ENCODE measurements around the gene PPP1R2B.
"Not testable (repeated sequence)": the region's sequence is repeated elsewhere in the genome, so short reads cannot be mapped to it uniquely, and the experiment has no call there.

PPP1R2B gene

DNA sequence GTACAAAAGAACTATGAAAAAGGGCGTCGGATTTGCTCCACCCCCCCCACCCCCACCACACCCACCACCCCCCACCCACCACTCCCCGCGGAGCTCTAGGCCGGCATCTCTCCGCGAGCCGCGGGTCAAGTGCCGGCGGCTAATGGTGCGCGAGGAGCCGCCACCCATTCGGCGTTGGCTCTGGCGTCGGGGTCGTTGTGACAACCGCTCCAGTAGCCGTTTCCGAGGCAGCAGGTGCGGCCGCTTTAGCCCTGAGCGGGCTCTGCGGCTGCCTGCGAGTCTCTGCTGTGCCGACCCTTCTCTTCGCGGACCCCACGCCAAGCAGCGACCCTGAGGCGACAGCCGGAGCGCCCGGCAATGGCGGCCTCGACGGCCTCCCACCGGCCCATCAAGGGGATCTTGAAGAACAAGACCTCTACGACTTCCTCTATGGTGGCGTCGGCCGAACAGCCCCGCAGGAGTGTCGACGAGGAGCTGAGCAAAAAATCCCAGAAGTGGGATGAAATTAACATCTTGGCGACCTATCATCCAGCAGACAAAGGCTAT, at the start of gene PPP1R2B:
Gene PPP1R2B, plus strand, starts transcription at position 90 of the 546 bp plus-strand sequence. Its CDS starts 268 bp downstream, at position 358.
- DNase-seq: no peak

DNA sequence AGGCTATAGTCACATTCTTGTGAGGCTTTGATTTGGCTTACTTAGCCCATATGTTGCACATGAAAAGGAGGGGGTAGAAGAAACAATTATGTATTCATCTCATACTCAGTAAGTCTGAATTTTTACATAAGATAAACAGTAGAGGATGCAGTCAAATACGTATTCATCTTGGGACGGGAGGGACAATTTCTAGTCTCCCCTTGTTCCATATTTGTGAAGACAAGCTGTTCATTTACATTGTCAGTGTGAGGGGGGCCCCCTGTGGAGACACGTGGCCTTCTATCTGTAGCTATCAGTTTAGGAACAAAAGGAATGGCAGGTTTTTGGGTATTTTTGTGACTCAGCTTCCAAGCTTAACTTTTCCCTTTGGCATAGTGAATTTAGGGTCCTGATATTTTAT, 49.2 kb upstream of the PPP1R2B start:
- no peak for DNase-seq

DNA sequence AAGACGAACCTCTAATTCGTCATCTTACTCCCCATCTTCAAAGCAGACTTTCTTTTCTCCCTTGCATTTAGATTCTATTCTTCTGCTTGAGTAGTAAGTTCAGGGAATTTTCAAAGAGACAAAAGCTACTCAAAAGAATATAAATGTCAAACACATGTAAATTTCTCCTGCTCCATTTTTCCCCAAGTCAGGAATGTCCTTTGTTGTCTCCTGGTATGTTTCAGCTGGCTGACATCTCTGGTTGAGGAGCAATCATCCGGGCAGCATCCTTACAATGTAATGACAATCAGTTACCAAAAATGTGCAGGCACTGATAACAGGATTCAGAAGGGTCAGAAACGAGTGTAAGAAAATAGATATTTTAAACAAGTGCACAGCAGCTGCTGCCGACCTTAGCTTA, 47.6 kb upstream of the PPP1R2B start:
- DNase-seq: no peak

DNA sequence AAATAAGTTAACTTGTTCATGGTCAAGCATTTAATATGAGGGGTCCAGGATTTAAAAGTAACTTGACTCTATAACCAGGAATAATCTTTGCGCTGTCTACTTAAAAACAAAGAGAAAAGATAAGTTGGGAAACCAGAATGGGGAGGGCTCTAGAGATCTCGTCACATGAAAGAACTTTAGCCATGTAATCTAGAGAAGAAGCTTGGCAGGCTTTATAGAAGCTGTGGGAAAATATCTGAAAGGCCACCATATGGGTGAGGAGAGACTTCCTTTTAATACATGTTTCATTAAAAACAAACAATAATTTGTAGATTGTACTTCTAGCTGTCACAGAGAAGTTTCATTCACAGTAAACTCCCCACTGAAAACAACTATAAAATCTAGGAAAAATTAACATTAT, 46.7 kb upstream of the PPP1R2B start:
- no peak for DNase-seq

DNA sequence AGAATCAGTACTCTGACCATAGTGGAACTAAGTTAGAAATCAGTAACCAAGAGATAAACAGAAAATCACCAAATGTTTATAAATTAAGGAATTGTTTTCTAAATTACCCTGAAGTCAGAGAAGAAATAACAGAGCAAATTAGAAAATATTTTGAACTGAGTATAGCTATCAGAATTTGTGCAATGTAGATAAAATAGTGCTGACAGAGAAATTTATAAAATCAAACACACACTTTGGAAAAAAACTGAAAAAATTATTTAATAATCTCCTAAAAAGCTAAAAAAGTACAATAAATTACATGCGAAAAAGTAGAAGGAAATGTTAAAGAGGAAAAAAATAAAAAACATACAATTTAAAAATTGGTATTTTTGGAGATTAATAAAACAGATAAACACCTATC, 37.1 kb upstream of the PPP1R2B start:
- DNase-seq: no peak

DNA sequence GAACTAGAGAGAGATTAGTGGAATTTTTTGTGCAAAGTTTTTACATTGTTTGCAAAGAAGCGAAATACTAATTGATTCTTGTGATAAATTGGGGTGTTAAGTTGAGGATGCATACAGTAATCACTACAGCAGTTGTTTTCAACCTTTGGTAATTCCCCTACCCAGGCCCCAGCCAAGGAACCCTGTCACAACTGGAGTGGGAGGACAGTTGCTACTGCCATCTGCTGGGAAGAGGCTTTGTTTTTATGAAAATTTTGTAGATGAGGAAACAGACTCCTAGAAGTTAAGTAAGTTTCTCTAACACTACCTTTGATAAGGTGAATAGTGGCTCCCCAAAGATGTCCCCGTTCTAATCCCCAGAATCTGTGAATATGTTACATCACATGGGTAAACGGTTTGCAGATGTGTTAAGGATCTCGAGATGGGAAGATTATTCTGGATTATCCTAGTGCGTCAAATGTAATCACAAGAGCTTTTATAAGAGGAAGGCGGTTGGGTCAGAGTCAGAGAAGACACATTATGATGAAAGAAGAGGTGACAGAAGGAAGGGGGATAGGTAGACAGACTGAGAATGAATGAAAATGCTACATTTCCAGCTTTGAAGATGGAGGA, 34.0 kb upstream of the PPP1R2B start:
- no peak for DNase-seq

DNA sequence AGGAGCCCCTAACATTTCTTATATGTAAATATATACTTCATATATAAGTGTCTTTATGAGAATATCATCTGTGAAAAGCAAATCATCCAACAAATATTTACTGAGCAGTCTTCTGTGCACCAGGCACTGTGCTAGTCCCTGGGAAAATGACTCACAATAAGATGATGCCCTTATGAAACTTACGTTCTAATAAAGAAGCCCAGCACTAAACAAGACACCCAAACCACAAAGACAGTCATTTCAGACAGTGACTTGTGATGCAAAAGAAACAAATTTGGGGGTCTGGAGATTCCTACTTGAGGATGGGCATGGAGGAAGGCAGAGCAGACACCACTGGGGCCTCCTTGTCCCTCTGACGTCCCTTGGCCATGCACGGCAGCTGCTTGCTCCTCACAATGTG, 30.6 kb upstream of the PPP1R2B start:
- no peak for DNase-seq

DNA sequence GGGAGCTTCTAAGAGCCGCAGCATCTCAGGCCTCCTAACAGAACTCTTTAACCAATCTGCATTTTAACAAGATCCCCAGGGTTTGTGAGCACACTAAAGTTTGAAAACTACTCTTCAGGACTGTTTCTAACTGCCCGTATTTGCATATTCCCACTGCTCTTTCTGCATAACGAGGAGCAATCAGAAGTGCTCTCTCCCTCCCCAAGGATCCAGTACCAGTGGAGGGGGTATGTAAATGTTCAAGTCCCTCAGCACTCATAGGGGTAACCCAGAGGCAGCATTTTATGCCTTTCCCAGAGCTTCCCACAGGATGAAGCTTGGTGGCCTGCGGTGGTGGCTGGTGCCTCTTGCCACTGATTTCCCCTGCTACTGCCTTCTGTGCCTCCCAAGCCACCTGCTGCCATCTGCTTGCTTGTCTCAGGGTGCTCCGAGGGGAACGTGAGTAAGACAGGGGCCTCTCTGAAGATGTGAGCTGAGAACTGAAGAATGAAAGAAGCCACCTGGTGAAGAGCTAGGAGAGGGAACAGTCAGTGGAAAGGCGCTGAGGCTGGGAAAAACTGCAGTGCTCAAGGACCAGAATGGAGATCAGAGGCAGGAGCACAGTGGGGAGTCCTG, 30.0 kb upstream of the PPP1R2B start:
- no peak for DNase-seq

DNA sequence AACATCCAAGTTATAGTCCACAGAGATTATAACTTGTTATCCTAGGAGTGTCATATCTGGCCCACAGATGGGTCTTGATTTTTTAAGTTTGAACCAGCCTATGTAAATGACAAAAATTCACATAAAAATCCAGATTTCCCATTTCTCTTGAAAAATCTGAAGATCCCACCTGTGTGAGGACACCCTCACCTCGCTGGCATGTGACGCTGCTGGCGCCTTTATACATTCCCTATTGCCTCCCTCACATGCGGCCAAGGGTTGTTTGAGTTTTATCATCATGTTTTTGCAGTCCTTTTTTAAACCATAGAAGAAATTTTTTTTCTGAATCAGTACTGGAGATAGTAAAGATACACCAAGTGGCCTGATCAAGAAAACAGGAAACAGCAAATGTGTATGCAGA, 25.9 kb upstream of the PPP1R2B start:
- no peak for DNase-seq

DNA sequence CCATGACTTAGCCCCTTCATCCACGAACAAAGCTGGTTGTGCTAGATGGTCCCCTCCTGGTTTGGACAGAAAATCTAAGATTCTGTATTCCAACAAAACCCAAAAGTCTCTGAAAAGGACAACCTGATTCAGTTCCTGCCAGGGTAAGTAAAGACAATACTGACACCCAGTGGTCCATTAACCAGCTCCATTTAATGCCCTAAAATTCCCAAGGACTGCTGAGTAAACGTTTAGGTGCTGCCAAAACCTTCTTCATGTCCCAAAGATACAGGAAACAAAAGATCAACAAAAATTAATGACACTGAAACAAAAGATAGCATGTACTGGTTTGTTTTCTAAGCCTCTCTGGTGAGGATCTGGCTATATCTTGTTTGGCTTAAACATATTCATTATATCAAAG, 25.3 kb upstream of the PPP1R2B start:
- peak; percentile 16 for DNase-seq

DNA sequence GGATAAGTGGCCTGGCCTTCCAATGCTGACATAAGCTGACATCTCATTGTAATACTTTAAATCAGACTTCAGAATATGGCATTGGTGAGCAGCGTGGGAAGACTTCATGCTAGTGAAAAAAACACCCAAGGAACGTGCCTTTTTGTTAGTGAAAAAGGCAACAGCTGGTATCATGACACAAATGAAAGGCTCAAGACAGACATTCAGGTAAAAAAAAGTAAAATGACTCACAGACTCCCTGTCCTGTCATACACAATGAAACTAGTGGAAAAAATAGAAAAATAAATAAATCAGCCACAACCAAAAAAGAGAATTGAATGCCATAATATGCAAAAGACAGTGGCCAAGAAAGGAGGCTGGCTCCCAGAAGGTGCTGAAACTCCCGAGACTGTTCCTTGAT, 24.4 kb upstream of the PPP1R2B start:
- DNase-seq: no peak

DNA sequence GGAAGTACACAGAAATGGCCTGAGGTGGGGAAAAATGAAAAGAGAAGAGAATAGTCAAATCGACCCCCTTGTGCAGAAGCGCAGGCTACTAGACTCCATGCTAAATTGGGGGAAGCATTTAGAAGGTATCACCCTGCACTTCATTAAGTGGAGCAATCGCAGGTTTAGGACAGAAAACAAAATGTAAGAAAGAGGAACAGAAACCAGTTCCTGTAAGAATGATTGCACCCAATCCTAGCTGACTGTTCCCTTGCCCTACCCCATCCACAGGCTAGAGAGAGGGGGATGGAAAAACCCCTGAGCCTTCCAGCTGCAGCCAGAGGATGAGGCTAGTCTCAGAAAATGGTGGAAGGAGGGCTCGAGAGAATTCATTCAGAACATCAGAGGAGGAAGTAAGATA, 23.9 kb upstream of the PPP1R2B start:
- DNase-seq: no peak

DNA sequence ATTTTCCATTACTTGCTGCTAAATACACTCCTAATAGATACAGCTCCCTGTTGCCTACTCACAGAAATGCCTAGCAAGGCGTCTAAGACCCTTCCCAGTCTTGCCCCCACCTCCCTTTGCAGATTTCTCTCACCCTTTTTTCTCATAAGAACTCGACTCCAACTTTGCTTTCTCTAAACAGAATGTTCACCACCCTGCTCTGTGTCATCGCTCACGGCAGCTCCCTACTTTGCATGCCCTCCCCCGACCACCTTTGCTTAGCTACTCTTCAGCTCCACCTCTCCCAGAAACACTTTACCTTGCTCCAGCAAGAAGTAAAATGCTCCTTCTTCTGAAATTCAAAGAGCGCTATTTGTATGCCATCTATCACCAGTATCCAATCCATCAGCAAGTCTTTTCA, 15.2 kb upstream of the PPP1R2B start:
- no peak for DNase-seq

DNA sequence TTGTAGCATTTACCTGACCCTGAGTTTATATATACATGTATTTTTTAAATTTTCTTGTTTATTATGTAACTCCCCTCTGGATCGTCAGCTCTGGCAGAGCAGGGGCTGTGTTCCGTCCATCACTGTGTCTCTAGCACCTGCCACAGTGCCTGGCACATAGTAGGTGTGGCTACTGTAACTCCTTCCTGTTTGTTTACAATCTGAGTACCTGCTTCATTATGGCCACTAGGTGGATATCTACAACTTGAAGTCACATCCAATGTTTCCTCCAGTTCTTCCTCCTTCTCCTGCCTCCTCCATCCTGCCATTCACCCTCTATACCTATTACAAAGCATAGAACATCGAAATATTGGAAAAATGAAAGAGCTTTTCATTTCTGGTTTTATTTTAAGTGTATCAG, 14.2 kb upstream of the PPP1R2B start:
- DNase-seq: no peak

DNA sequence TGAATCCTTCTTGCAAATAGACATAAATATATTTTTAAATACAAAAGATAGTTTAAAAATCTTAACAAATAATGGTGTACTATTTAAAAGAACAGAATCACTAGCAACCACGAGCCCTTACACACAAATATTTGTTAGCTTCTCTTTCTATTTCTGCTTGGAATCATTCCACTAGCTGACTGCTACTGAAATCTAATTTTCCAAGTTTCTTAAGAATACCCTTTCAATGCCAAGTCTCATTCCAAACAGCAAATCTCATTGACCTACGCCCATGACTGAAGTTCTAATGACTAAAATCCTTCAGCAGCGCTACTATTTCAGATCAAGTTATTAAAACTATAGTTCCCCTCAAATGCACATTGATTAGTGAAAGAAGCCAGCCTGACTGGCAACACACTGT, 13.2 kb upstream of the PPP1R2B start:
- DNase-seq: no peak

DNA sequence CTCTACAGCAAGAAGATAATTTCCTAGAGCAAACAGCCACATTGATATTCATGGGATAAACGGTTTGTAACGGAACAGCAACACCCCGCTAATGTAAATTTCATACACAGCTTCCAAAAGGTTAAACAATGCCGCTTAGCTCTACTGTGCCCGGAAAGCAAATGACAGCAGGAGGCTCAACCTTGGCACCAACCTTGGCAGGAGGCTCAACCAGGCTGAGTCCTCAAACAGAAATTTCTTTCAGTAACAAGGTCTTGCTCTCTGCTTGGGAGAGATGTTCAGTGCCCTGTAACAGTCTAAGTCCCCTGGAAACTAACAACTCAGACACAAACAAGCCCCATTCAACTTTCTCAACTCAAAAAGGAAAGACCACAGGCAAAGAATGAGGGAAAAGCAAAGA, 11.1 kb upstream of the PPP1R2B start:
- no peak for DNase-seq

DNA sequence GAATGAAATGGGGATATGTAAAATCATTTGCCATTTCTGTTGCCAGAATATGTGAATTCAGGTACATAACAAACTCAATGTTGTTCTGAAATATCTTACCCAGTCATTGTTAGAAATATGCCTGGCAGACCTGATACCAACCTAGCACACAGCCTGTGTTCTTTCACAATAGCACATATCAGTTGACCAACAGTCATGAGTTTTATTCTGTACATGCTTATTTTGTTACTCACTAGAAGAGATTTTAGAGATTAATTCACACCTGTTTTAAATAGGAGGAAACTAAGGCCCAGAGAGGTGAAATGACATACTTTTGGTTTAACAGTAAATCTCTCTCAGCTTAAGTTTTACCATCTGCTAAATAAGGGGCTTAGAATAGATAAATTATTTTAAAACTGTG, 8.4 kb upstream of the PPP1R2B start:
- DNase-seq: no peak

DNA sequence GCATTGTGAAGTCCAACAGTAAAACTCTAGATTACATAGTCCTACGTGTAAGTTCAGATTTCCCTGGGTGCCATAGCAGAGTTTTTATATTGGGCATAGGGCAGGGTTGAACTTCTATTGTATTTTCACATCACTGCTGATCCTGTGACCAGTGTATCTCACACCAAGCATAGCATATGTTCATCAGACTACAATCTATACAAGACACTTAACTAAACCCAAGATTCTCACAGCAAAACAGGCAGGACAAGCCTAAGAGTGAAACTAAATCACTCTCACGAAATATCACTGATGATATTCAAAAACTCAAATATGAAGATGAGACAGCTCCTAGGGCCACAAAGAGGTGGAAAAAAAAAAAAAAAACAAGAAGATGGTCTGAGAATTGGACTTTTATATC, 3.2 kb upstream of the PPP1R2B start:
- DNase-seq: no peak

DNA sequence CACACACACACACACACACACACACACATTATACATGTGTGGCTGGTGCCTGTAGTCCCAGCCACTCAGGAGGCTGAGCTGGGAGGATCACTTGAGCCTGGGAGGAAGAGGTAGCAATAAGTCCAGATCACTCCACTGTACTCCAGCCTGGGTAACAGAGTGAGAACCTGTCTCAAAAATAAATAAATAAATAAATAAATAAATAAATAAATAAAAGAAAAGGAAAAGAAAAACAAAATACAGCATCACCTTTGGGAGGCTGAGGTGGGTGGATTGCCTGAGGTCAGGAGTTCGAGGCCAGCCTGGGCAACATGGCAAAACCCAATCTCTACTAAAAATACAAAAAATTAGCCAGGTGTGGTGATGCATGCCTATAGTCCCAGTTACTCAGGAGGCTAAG, 1.6 kb upstream of the PPP1R2B start:
- not testable (repeated sequence) for DNase-seq

DNA sequence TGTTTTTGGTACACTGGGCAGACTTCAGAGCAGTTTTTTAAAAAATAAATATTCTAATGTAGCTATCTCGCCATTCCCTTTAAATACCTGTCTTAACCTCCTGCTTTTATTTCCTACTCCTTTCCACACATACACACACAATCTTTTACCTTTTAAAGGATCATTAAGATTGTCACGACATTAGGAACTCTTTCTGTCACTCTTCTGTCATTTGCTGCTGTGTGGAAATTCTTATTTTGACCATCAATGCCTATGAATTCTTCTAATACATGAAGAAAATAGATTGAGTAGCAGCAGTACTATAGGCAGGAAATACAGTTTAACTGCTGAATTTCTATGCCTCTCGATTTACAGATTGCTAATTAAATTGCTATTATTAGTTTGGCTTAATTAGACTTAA, 1.8 kb downstream of the PPP1R2B start:
- DNase-seq: no peak

DNA sequence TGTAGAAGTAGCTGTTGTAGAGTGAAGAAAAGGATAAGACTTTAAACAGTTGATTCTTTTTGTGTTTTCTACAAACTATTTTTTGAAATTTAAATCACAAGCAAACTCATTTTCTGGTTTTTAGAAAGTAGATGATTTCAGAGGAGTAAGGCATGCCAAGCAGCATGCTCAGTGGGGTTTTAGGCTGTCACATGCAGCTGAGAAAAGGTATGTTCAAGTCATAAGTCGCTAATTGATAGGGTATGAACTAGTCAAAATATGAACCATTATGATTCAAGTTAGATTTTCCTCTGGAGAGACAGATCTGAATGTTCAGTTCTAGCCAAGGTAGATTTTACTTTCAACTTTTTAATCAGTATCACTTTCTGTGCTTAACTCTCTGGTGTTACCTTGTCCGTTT, 3.0 kb downstream of the PPP1R2B start:
- DNase-seq: not testable (repeated sequence)

DNA sequence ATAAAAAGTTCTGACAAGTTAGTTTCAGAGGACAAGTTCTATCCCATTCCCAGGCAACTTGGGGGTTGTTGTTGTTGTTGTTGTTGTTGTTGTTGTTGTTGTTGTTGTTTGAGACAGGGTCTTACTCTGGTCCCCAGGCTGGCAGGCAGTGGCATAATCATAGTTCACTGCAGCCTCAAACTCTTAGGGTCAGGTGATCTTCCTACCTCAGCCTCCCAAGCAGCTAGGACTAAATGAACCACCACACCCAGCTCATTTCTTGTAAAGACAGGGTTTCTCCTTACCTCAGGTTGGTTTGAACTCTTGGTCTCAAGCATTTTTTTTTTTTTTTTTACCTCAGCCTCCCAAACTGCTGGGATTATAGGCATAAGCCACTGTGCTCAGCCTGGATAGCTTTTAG, 15.3 kb downstream of the PPP1R2B start:
- DNase-seq: no peak

DNA sequence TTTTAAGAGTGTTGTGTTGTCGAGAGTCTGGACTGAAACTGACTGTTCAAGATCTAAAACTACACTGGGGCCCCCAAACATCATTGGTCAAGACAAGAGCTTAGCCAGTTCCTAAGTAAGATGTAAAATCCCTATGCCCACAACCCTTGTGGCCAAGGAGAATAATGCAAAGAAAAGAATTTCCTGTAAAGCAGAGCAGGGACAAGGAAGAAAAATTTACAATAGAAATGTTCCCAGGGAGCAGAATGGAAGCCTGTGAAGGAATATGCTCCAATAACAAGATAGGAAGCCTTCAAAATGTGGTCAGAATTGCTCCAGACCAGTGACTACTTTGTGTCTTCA, 20.4 kb downstream of the PPP1R2B start:
- DNase-seq: no peak

DNA sequence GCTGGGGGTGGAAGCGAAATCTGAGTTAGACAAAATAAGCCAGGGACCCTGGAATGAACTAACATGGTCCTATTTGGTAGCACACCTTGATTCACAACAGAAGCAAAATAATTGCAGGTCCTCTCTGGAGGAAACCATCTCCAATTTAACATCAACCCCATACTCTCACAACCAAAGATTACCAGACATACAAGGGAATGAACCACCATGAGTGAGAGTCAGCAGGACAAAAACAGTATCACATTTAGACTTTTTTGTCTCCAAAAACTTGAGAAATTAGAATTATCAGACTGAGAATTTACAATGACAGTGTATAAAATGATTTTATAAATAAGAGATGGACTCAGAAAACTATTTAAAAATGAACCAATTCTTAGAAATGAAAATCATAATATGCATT, 21.1 kb downstream of the PPP1R2B start:
- no peak for DNase-seq

DNA sequence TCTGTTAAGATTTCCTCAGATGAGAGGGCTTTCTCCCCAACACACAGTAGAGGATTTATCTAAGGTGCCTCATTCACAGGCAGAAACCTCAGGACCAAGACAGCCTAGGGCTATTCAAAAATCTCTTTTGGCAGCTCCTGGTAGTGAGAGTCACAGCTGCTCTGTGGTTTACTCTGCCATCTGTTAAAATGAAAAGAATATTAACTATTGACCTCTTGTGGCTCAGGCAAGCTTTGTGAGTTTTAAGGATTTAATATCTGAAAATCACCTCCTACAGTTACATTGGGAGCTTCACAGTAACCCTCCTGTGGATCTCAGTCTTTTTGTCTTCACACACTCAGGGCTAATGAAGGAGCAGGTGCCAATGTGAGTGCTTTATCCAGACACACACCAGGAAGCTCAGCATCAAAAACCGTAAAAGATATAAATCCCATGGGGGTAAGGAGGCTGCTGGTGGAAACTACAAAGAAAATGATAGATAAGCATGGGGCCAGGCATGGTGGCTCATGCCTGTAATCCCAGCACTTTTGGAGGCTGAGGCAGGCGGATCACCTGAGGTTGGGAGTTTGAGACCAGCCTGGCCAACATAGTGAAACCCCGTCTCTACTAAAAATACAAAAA, 29.7 kb downstream of the PPP1R2B start:
- DNase-seq: no peak

Data from NCI-H446 treated with DMSO at 0.1 percent for 48 hours (cell line).